HEK293 (cell line): ENCODE results near the gene NRP2.

Source experiments
- CTCF ChIA-PET: fragments of 350-600 bp; formaldehyde crosslinking; extraction: SDS; loops from one replicate; lab custom pipeline; 2021; ENCODE audit warnings: antibody characterized with exemption; lab: Yijun Ruan, JAX
- POLR2A ChIA-PET: fragments of 300-600 bp; formaldehyde crosslinking; extraction: SDS; loops from one replicate; lab custom pipeline; 2020; ENCODE audit warnings: antibody characterized with exemption, inconsistent platforms; lab: Yijun Ruan, JAX
- H3K27ac ChIP-seq: fragments of 200-500 bp; sonication (Bioruptor generic); 2 replicates; pipeline ENCODE4 v1.5.1; 2014; ENCODE audit warnings: low read depth, low read length, control low read depth, inconsistent platforms; ENCODE audit errors: extremely low read depth
- H3K36me3 ChIP-seq, 2 experiments: fragments of 200-500 bp in 1 of 2; sonication (Bioruptor generic) in 1 of 2; 1 replicate in 1 of 2; 2 replicates in 1 of 2; pipeline ENCODE4 v1.5.1; 2014 to 2017; ENCODE audit warnings: inconsistent platforms in 2 of 2, low read length in 2 of 2; ENCODE audit not compliant: control insufficient read depth in 2 of 2, insufficient read depth in 1 of 2
- H3K4me1 ChIP-seq: fragments of 200-500 bp; sonication (Bioruptor generic); 2 replicates; pipeline ENCODE4 v1.5.1; 2014; ENCODE audit warnings: mild to moderate bottlenecking, low read length, inconsistent platforms; ENCODE audit not compliant: control insufficient read depth, insufficient read depth
- H3K4me3 ChIP-seq: 2 replicates; pipeline ENCODE4 v1.5.1; 2011; ENCODE audit warnings: low read depth, mild to moderate bottlenecking, control low read depth, low read length, moderate library complexity
- H3K9me3 ChIP-seq: fragments of 200-500 bp; sonication (Bioruptor generic); 2 replicates; pipeline ENCODE4 v1.5.1; 2014; ENCODE audit warnings: low read depth, low read length, inconsistent platforms; ENCODE audit not compliant: control insufficient read depth, insufficient read depth
- BCL11A ChIP-seq: fragments of 450-650 bp; formaldehyde crosslinking; IDR thresholded peaks from 2 replicates; pipeline ENCODE4 v1.5.1; 2016; ENCODE audit warnings: low read depth, missing biosample characterization, missing genetic modification characterization
- EGR2 ChIP-seq: fragments of 450-650 bp; formaldehyde crosslinking; IDR thresholded peaks from 2 replicates; pipeline ENCODE4 v1.5.1; 2016; ENCODE audit warnings: low read depth, missing biosample characterization, missing genetic modification characterization
- SCRT2 ChIP-seq: fragments of 450-650 bp; formaldehyde crosslinking; IDR thresholded peaks from 2 replicates; pipeline ENCODE4 v1.5.1; 2016; ENCODE audit warnings: missing biosample characterization, missing genetic modification characterization
- ZBTB20 ChIP-seq: fragments of 450-650 bp; formaldehyde crosslinking; IDR thresholded peaks from 2 replicates; pipeline ENCODE4 v1.5.1; 2016; ENCODE audit warnings: missing biosample characterization, missing genetic modification characterization
- ZBTB8A ChIP-seq: fragments of 450-650 bp; formaldehyde crosslinking; IDR thresholded peaks from 2 replicates; pipeline ENCODE4 v1.5.1; 2016; ENCODE audit warnings: missing biosample characterization, missing genetic modification characterization
- ZFHX2 ChIP-seq: fragments of 450-650 bp; formaldehyde crosslinking; conservative IDR thresholded peaks from 2 replicates; pipeline ENCODE4 v1.5.1; 2016; ENCODE audit warnings: missing biosample characterization, missing genetic modification characterization
- ZNF10 ChIP-seq: fragments of 450-650 bp; formaldehyde crosslinking; IDR thresholded peaks from 2 replicates; pipeline ENCODE4 v1.5.1; 2017; ENCODE audit warnings: missing biosample characterization, missing genetic modification characterization
- ZNF202 ChIP-seq: fragments of 450-650 bp; formaldehyde crosslinking; IDR thresholded peaks from 2 replicates; pipeline ENCODE4 v1.5.1; 2016; ENCODE audit warnings: missing biosample characterization, missing genetic modification characterization, borderline replicate concordance
- ZNF404 ChIP-seq: fragments of 450-650 bp; formaldehyde crosslinking; IDR thresholded peaks from 2 replicates; pipeline ENCODE4 v1.5.1; 2017; ENCODE audit warnings: missing biosample characterization, missing genetic modification characterization
- ZNF621 ChIP-seq: fragments of 450-650 bp; formaldehyde crosslinking; IDR thresholded peaks from 2 replicates; pipeline ENCODE4 v1.5.1; 2017; ENCODE audit warnings: missing biosample characterization, missing genetic modification characterization
- ZNF654 ChIP-seq: fragments of 450-650 bp; formaldehyde crosslinking; IDR thresholded peaks from 2 replicates; pipeline ENCODE4 v1.5.1; 2016; ENCODE audit warnings: low read depth, missing biosample characterization, missing genetic modification characterization
- ZNF776 ChIP-seq: fragments of 450-650 bp; formaldehyde crosslinking; IDR thresholded peaks from 2 replicates; pipeline ENCODE4 v1.5.0; 2017; ENCODE audit warnings: missing biosample characterization, missing genetic modification characterization, borderline replicate concordance
- ZXDB ChIP-seq: fragments of 450-650 bp; formaldehyde crosslinking; IDR thresholded peaks from 2 replicates; pipeline ENCODE4 v1.5.1; 2016; ENCODE audit warnings: missing biosample characterization, missing genetic modification characterization
- TF ChIP-seq, protein P1 (sequence below): fragments of 450-650 bp; formaldehyde crosslinking; IDR thresholded peaks from 2 replicates; pipeline ENCODE4 v1.5.1; 2016; ENCODE audit warnings: missing biosample characterization, missing genetic modification characterization
- TF ChIP-seq, protein P2 (sequence below): fragments of 450-650 bp; formaldehyde crosslinking; conservative IDR thresholded peaks from 2 replicates; pipeline ENCODE4 v1.5.1; 2016; ENCODE audit warnings: low read depth, missing biosample characterization, missing genetic modification characterization
- TF ChIP-seq, protein P3 (sequence below): IDR thresholded peaks from 2 replicates; pipeline ENCODE4 v1.6.1; 2011; ENCODE audit warnings: mild to moderate bottlenecking, low read depth, low read length, borderline replicate concordance
- TF ChIP-seq, protein P4 (sequence below): fragments of 450-650 bp; formaldehyde crosslinking; IDR thresholded peaks from 2 replicates; pipeline ENCODE4 v1.5.1; 2016; ENCODE audit warnings: missing biosample characterization, missing genetic modification characterization
- TF ChIP-seq, protein P5 (sequence below): fragments of 450-650 bp; formaldehyde crosslinking; IDR thresholded peaks from 2 replicates; pipeline ENCODE4 v1.5.1; 2016; ENCODE audit warnings: missing biosample characterization, missing genetic modification characterization
- TF ChIP-seq, protein P6 (sequence below): fragments of 450-650 bp; formaldehyde crosslinking; IDR thresholded peaks from 2 replicates; pipeline ENCODE4 v1.5.1; 2016; ENCODE audit warnings: missing biosample characterization, missing genetic modification characterization

The NRP2 gene

DNA sequence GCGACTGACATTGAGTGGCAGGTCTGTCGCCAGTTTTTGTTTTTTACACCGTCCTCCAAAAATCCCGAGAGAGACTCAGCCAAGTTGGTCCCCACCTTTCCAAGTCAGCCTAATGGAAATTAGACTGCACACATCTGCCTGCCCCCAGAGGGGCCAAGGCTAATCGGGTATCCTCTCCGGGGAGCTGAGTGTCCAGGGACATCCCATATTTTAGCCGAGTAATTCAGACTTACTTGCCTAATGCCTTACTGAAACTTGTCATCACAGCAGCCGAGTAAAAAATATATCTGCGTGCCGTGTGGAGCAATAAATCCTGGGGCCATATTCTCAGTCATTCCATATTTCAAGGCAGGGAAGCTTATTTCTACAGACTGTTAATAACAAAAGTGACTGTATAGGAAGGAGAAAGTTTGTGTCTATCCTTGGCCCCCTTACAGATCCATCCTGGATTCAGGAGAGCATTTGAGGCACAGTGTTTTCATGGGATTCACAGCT is 38.9 kb upstream of the NRP2 start (continued):
- TF ChIP-seq ZNF202 = no peak
- TF ChIP-seq, protein P1, sequence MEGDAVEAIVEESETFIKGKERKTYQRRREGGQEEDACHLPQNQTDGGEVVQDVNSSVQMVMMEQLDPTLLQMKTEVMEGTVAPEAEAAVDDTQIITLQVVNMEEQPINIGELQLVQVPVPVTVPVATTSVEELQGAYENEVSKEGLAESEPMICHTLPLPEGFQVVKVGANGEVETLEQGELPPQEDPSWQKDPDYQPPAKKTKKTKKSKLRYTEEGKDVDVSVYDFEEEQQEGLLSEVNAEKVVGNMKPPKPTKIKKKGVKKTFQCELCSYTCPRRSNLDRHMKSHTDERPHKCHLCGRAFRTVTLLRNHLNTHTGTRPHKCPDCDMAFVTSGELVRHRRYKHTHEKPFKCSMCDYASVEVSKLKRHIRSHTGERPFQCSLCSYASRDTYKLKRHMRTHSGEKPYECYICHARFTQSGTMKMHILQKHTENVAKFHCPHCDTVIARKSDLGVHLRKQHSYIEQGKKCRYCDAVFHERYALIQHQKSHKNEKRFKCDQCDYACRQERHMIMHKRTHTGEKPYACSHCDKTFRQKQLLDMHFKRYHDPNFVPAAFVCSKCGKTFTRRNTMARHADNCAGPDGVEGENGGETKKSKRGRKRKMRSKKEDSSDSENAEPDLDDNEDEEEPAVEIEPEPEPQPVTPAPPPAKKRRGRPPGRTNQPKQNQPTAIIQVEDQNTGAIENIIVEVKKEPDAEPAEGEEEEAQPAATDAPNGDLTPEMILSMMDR (tag by site-specific recombination) = no peak
- TF ChIP-seq, protein P2, sequence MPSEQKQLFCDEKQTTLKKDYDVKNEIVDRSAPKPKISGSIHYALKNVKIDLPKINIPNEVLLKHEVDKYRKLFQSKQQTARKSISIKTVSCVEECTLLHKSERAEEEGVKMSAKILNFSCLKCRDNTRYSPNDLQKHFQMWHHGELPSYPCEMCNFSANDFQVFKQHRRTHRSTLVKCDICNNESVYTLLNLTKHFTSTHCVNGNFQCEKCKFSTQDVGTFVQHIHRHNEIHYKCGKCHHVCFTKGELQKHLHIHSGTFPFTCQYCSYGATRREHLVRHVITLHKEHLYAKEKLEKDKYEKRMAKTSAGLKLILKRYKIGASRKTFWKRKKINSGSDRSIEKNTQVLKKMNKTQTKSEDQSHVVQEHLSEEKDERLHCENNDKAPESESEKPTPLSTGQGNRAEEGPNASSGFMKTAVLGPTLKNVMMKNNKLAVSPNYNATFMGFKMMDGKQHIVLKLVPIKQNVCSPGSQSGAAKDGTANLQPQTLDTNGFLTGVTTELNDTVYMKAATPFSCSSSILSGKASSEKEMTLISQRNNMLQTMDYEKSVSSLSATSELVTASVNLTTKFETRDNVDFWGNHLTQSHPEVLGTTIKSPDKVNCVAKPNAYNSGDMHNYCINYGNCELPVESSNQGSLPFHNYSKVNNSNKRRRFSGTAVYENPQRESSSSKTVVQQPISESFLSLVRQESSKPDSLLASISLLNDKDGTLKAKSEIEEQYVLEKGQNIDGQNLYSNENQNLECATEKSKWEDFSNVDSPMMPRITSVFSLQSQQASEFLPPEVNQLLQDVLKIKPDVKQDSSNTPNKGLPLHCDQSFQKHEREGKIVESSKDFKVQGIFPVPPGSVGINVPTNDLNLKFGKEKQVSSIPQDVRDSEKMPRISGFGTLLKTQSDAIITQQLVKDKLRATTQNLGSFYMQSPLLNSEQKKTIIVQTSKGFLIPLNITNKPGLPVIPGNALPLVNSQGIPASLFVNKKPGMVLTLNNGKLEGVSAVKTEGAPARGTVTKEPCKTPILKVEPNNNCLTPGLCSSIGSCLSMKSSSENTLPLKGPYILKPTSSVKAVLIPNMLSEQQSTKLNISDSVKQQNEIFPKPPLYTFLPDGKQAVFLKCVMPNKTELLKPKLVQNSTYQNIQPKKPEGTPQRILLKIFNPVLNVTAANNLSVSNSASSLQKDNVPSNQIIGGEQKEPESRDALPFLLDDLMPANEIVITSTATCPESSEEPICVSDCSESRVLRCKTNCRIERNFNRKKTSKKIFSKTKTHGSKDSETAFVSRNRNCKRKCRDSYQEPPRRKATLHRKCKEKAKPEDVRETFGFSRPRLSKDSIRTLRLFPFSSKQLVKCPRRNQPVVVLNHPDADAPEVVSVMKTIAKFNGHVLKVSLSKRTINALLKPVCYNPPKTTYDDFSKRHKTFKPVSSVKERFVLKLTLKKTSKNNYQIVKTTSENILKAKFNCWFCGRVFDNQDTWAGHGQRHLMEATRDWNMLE (tag by site-specific recombination) = no peak

DNA sequence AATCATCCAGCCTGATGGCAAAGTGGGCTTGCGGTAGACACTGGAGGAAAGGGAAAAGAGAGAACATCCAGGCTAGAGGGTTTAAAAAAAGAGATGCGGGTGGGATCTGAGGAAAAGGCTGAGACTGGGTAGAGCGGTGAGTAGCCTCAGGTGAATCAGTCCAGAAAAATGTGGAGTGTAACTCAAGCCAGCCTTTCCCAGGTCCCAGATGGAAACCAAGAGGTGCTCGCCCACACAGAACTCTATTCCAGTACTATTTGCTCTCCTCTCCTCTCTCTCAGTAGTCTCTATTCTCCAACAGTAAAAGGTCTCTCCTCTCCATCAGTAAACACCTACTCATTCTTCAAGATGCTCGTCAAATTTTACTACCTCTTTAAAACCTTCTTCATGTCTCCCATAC is 38.3 kb upstream of the NRP2 start:
- ChIA-PET CTCF (interaction anchor here (0.6 to 1.7 kb wide), 3 partner anchors 35 to 1475 kb away, joined by 3 read pairs; no protein-coding TSS in a partner anchor), POLR2A (no interaction called here)
- no peak for TF ChIP-seq ZBTB20 (tag by site-specific recombination)
- TF ChIP-seq EGR2 (tag by site-specific recombination) = peak; percentile 44; the same call in 1 of the 2 replicates
- TF ChIP-seq ZFHX2 (tag by site-specific recombination) = peak; percentile 66
- Histone ChIP-seq H3K4me3 (no peak overlapping the region), H3K9me3 (no peaks in the 10 kb centered on the region), H3K36me3 (no peaks in the 10 kb centered on the region), H3K27ac (no peak overlapping the region), H3K4me1 (no peaks in the 10 kb centered on the region)

DNA sequence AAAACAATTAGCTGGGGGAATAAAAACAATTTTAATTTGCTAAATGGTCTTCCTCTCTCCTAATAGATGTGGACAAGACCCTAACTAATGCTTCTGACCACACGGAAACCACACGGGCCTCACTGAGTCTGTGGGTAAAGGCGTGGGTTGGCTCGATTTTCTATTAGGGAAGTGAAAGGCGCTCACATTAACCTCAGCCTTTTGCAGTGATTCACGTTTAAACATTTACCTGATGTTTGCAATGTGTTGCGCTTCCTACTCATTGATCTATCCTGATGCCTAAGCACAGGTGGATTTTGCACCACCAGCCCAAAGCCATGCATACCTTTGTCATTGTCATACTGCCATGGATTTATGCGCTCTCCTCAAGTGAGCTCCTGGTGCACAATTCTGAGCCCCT is 35.6 kb upstream of the NRP2 start:
- CTCF ChIA-PET = no interaction called here
- H3K4me1 ChIP-seq = no peaks in the 10 kb centered on the region

More for the DNA sequence above, 35.6 kb upstream of the NRP2 start:
- Histone ChIP-seq H3K4me3 (no peak overlapping the region), H3K27ac (no peak overlapping the region), H3K36me3 (no peaks in the 10 kb centered on the region), H3K9me3 (no peaks in the 10 kb centered on the region)
- POLR2A ChIA-PET = no interaction called here
- TF ChIP-seq, protein P3, sequence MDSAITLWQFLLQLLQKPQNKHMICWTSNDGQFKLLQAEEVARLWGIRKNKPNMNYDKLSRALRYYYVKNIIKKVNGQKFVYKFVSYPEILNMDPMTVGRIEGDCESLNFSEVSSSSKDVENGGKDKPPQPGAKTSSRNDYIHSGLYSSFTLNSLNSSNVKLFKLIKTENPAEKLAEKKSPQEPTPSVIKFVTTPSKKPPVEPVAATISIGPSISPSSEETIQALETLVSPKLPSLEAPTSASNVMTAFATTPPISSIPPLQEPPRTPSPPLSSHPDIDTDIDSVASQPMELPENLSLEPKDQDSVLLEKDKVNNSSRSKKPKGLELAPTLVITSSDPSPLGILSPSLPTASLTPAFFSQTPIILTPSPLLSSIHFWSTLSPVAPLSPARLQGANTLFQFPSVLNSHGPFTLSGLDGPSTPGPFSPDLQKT = no peak
- TF ChIP-seq ZNF10 (tag by site-specific recombination) (no peak), BCL11A (no peak), ZBTB8A (no peak), ZNF404 (no peak), SCRT2 (no peak), ZNF776 (tag by site-specific recombination) (no peak), ZXDB (no peak), ZNF654 (tag by site-specific recombination) (no peak), ZNF621 (tag by site-specific recombination) (no peak)
- TF ChIP-seq, protein P4, sequence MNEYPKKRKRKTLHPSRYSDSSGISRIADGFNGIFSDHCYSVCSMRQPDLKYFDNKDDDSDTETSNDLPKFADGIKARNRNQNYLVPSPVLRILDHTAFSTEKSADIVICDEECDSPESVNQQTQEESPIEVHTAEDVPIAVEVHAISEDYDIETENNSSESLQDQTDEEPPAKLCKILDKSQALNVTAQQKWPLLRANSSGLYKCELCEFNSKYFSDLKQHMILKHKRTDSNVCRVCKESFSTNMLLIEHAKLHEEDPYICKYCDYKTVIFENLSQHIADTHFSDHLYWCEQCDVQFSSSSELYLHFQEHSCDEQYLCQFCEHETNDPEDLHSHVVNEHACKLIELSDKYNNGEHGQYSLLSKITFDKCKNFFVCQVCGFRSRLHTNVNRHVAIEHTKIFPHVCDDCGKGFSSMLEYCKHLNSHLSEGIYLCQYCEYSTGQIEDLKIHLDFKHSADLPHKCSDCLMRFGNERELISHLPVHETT (tag by site-specific recombination) = no peak
- TF ChIP-seq, protein P5, sequence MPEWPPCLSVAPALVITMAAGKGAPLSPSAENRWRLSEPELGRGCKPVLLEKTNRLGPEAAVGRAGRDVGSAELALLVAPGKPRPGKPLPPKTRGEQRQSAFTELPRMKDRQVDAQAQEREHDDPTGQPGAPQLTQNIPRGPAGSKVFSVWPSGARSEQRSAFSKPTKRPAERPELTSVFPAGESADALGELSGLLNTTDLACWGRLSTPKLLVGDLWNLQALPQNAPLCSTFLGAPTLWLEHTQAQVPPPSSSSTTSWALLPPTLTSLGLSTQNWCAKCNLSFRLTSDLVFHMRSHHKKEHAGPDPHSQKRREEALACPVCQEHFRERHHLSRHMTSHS (tag by site-specific recombination) = no peak
- TF ChIP-seq, protein P6, sequence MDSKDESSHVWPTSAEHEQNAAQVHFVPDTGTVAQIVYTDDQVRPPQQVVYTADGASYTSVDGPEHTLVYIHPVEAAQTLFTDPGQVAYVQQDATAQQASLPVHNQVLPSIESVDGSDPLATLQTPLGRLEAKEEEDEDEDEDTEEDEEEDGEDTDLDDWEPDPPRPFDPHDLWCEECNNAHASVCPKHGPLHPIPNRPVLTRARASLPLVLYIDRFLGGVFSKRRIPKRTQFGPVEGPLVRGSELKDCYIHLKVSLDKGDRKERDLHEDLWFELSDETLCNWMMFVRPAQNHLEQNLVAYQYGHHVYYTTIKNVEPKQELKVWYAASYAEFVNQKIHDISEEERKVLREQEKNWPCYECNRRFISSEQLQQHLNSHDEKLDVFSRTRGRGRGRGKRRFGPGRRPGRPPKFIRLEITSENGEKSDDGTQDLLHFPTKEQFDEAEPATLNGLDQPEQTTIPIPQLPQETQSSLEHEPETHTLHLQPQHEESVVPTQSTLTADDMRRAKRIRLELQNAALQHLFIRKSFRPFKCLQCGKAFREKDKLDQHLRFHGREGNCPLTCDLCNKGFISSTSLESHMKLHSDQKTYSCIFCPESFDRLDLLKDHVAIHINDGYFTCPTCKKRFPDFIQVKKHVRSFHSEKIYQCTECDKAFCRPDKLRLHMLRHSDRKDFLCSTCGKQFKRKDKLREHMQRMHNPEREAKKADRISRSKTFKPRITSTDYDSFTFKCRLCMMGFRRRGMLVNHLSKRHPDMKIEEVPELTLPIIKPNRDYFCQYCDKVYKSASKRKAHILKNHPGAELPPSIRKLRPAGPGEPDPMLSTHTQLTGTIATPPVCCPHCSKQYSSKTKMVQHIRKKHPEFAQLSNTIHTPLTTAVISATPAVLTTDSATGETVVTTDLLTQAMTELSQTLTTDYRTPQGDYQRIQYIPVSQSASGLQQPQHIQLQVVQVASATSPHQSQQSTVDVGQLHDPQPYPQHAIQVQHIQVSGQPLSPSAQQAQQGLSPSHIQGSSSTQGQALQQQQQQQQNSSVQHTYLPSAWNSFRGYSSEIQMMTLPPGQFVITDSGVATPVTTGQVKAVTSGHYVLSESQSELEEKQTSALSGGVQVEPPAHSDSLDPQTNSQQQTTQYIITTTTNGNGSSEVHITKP (tag by site-specific recombination) = no peak
